ENCODE measurements around the gene RPS5. TPM values are rescaled to one million over a fixed set of nuclear protein-coding genes. Genes with fewer than 3 reads are reported as not detected.

The RPS5 gene
- total RNA-seq, 1 experiment from 2014 or later: 1,400 TPM

GRCh38 chr19:58385891-58386575 lies 1.0 kb upstream of the RPS5 start:
- peak overlapping the region; percentile 95 to 99 (median 98); a peak in 6 of 7 replicates for H3K27ac Mint-ChIP-seq
- no peak for TF ChIP-seq CTCF (conservative IDR thresholded peaks at IDR 0.05)
- Histone ChIP-seq H3K56ac (ENCODE audit: insufficient read length, low read depth, low read length) (no peak overlapping the region), H3K23me2 (ENCODE audit: insufficient read length, low read depth, low read length, poor library complexity, severe bottlenecking) (peaks cover 11% of the 10 kb centered on the region), H3K4me1 (ENCODE audit: insufficient read depth, low read length) (peaks cover 4% of the 10 kb centered on the region; the same call in 1 of the 2 replicates), H3K18ac (ENCODE audit: insufficient read length, low read depth, low read length) (peak overlapping the region; percentile 92), H4K5ac (ENCODE audit: insufficient read length, low read depth, low read length) (peak overlapping the region; percentile 10), H3K79me1 (ENCODE audit: insufficient read depth, low read depth, low read length, poor library complexity, severe bottlenecking) (no peaks in the 10 kb centered on the region), H3K14ac (ENCODE audit: insufficient read depth, low read length) (peak overlapping the region; percentile 93), H3K9me3 (ENCODE audit: control insufficient read depth, low read depth, low read length) (no peaks in the 10 kb centered on the region), H2BK20ac (ENCODE audit: low read depth, low read length, poor library complexity, severe bottlenecking) (no peak overlapping the region), H3K27me3 (ENCODE audit: insufficient read depth, low read length) (no peaks in the 10 kb centered on the region), H3K9ac (ENCODE audit: extremely low read depth, insufficient read length, low read length) (peak overlapping the region; percentile 82), H2AFZ (ENCODE audit: low read length) (no peak overlapping the region), H3K4me2 (ENCODE audit: insufficient read depth, insufficient read length, low read length) (peak overlapping the region; percentile 94), H2BK15ac (ENCODE audit: low read depth, low read length) (no peak overlapping the region), H4K8ac (replicated peaks; ENCODE audit: insufficient read length, low read depth, low read length) (no peak overlapping the region), H3K23ac (ENCODE audit: insufficient read length, low read depth, low read length) (no peak overlapping the region), H2AK5ac (ENCODE audit: insufficient read length, low read length) (no peak overlapping the region), H3T11ph (ENCODE audit: low read length) (no peak overlapping the region), H2BK120ac (ENCODE audit: low read depth, low read length, poor library complexity, severe bottlenecking) (no peak overlapping the region), H3K4ac (ENCODE audit: low read depth, low read length) (peak overlapping the region; percentile 1; the same call in 1 of the 2 replicates), H2BK12ac (ENCODE audit: insufficient read length, low read depth, low read length) (no peak overlapping the region), H3K79me2 (ENCODE audit: insufficient read depth, low read length) (peaks cover 10% of the 10 kb centered on the region; the same call in 1 of the 2 replicates), H4K91ac (ENCODE audit: insufficient read length, low read depth, low read length) (no peak overlapping the region), H3K27ac (ENCODE audit: insufficient read length, low read depth, low read length) (peak overlapping the region; percentile 42), H2BK5ac (ENCODE audit: insufficient read length, low read length) (no peak overlapping the region), H4K20me1 (ENCODE audit: control insufficient read depth, insufficient read depth, insufficient read length) (no peaks in the 10 kb centered on the region)
- H3K36me3 Mint-ChIP-seq (ENCODE audit: insufficient read depth in 1 of 3, low read depth in 3 of 3): peaks cover 30 to 33% (median 30%) of the 10 kb centered on the region in 3 experiments
- peaks cover 22 to 33% of the 10 kb centered on the region in 2 experiments for H3K4me1 Mint-ChIP-seq
- no CpG with 5 or more reads among the region's 36 CpGs for WGBS (ENCODE audit: extremely low coverage, insufficient read length, low lambda C conversion rate)
- no peaks in the 10 kb centered on the region for H3K27me3 Mint-ChIP-seq (ENCODE audit: low read depth)
- DNase-seq: peak; percentile 31
- H3K4me3 Mint-ChIP-seq: peak overlapping the region; percentile 95 to 99
- H3K9me3 Mint-ChIP-seq: no peaks in the 10 kb centered on the region

Data from H9 (cell line).